HepG2 (cell line): ENCODE measurements around the gene HCRTR1. TPM values are rescaled to one million over a fixed set of nuclear protein-coding genes. Genes with fewer than 3 reads are reported as not detected.

Experiments
- CBFB ChIP-seq: sonication (generic); formaldehyde crosslinking; IDR thresholded peaks from 2 replicates; pipeline ENCODE4 v1.4.0; 2020; ENCODE audit warnings: missing genetic modification reagents
- CREB1 ChIP-seq, 2 experiments: fragments of 450-650 bp in 1 of 2; IDR thresholded peaks; 2 replicates each; pipeline ENCODE4 v1.6.1; 2016 to 2017; ENCODE audit warnings: control low read depth in 1 of 2, mild to moderate bottlenecking in 1 of 2, missing compliant biosample characterization in 1 of 2, missing genetic modification characterization in 1 of 2
- ELF1 ChIP-seq: sonication (generic); formaldehyde crosslinking; IDR thresholded peaks from 2 replicates; pipeline ENCODE4 v1.4.0; 2020; ENCODE audit warnings: missing genetic modification reagents
- HMG20B ChIP-seq: conservative IDR thresholded peaks from 2 replicates; pipeline ENCODE4 v1.6.1; 2016; ENCODE audit warnings: missing genetic modification reagents, missing compliant biosample characterization
- HNRNPLL ChIP-seq: fragments of 200-400 bp; formaldehyde crosslinking; IDR thresholded peaks from 2 replicates; pipeline ENCODE4 v1.6.1; 2017; ENCODE audit warnings: mild to moderate bottlenecking, low read depth, low read length; ENCODE audit not compliant: poor library complexity, severe bottlenecking
- NAIF1 ChIP-seq: sonication (generic); formaldehyde crosslinking; IDR thresholded peaks from 2 replicates; pipeline ENCODE4 v1.5.0; 2020; ENCODE audit warnings: mild to moderate bottlenecking, missing genetic modification reagents, borderline replicate concordance
- NFYC ChIP-seq: IDR thresholded peaks from 2 replicates; pipeline ENCODE4 v1.6.1; 2016; ENCODE audit warnings: missing genetic modification reagents, missing compliant biosample characterization
- SIN3B ChIP-seq: fragments of 150-350 bp; IDR thresholded peaks from 2 replicates; pipeline ENCODE4 v1.6.1; 2014; ENCODE audit warnings: low read length
- ZFX ChIP-seq: sonication (generic); formaldehyde crosslinking; IDR thresholded peaks from 2 replicates; pipeline ENCODE4 v1.4.0; 2020; ENCODE audit warnings: mild to moderate bottlenecking, low read depth, missing genetic modification reagents, moderate library complexity
- ZKSCAN1 ChIP-seq: fragments of 150-350 bp; IDR thresholded peaks from 2 replicates; pipeline ENCODE4 v1.6.1; 2014; ENCODE audit warnings: low read length
- ZNF367 ChIP-seq: sonication (generic); formaldehyde crosslinking; IDR thresholded peaks from 2 replicates; pipeline ENCODE4 v1.4.0; 2020; ENCODE audit warnings: missing genetic modification reagents, borderline replicate concordance
- ZNF432 ChIP-seq: sonication (generic); formaldehyde crosslinking; IDR thresholded peaks from 2 replicates; pipeline ENCODE4 v1.5.0; 2020; ENCODE audit warnings: missing genetic modification reagents, mild to moderate bottlenecking, borderline replicate concordance
- ZNF530 ChIP-seq: sonication (generic); formaldehyde crosslinking; IDR thresholded peaks from 2 replicates; pipeline ENCODE4 v1.5.0; 2020; ENCODE audit warnings: low read depth, mild to moderate bottlenecking, missing genetic modification reagents
- ZNF556 ChIP-seq: sonication (generic); formaldehyde crosslinking; IDR thresholded peaks from 2 replicates; pipeline ENCODE4 v1.4.0; 2020; ENCODE audit warnings: mild to moderate bottlenecking, missing genetic modification reagents, borderline replicate concordance
- ZNF878 ChIP-seq: sonication (generic); formaldehyde crosslinking; IDR thresholded peaks from 2 replicates; pipeline ENCODE4 v1.8.1; 2023; ENCODE audit warnings: mild to moderate bottlenecking, missing genetic modification reagents, moderate library complexity
- polyA plus RNA-seq, 8 experiments: library from polyadenylated mRNA; depleted of rRNA in 3 of 8; stranded (reverse) in 7 of 8; unstranded in 1 of 8; fragments of >200 nt; fragmentation: Illumina TruSeq in 4 of 8; extraction: Trizol in 4 of 8; gene quantifications; 2 replicates each; pipeline versions ENCODE4 v1.2.1 to v1.2.3, GENCODE V29; 2011 to 2016; ENCODE audit warnings: low read depth in 4 of 8, missing spikeins in 1 of 8, mixed read lengths in 1 of 8; ENCODE audit not compliant: insufficient read depth in 1 of 8
- total RNA-seq, 5 experiments: library from RNA; depleted of rRNA; stranded (reverse); fragments of >200 nt; fragmentation: Illumina TruSeq; extraction: Trizol; gene quantifications; 2 replicates each; pipeline ENCODE4 v1.2.3, GENCODE V29; 2016; ENCODE audit warnings: low read depth in 1 of 5
- TF ChIP-seq, protein P1 (sequence below): sonication (generic); formaldehyde crosslinking; IDR thresholded peaks from 2 replicates; pipeline ENCODE4 v1.8.0; 2022; ENCODE audit warnings: missing genetic modification reagents, mild to moderate bottlenecking, moderate library complexity, borderline replicate concordance
- TF ChIP-seq, protein P2 (sequence below): sonication (generic); formaldehyde crosslinking; IDR thresholded peaks from 2 replicates; pipeline ENCODE4 v1.9.0; 2021; ENCODE audit warnings: missing genetic modification reagents, borderline replicate concordance
- TF ChIP-seq, protein P3 (sequence below): sonication (generic); formaldehyde crosslinking; IDR thresholded peaks from 2 replicates; pipeline ENCODE4 v1.4.0; 2020; ENCODE audit warnings: mild to moderate bottlenecking, low read depth, missing genetic modification reagents
- TF ChIP-seq, protein P4 (sequence below): sonication (generic); formaldehyde crosslinking; IDR thresholded peaks from 2 replicates; pipeline ENCODE4 v1.5.0; 2020; ENCODE audit warnings: missing genetic modification reagents, mild to moderate bottlenecking, borderline replicate concordance
- TF ChIP-seq, protein P5 (sequence below): IDR thresholded peaks from 2 replicates; pipeline ENCODE4 v1.6.1; 2018; ENCODE audit warnings: missing genetic modification reagents

Gene HCRTR1
- total and polyA plus RNA-seq, 2 of the 13 experiments (the other 11 are each of a cell fraction or from before 2014, with no cell fraction given): not detected

DNA sequence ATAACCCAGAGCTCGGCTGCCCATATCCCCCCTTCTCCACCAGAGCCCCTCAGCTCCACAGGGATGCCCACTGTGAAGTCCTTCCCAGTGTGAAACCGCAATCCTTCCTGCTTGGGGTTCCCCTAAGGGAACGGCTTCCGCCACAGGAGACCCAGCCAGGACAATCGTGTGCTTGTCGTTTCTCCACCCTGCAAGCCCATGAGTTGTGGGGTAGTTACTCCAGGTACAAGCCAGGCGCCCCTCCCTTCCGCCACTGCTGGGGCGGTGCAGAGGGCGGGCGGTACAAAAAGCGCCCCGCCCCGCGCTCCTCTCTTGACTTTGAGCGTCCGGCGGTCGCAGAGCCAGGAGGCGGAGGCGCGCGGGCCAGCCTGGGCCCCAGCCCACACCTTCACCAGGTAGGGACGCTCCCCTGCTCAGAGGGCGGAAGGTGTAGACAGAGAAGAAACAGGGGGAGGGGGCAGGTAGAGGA is 41.3 kb upstream of the HCRTR1 start, which contains the start of gene TINAGL1 (continued):
- TF ChIP-seq NFYC (CRISPR knock-in tag) (no peak), ZNF556 (CRISPR knock-in tag) (no peak), ZNF878 (CRISPR knock-in tag) (no peak), ZNF367 (CRISPR knock-in tag) (no peak), SIN3B (no peak), ELF1 (CRISPR knock-in tag) (peak; percentile 46; the same call in 1 of the 2 replicates), CBFB (CRISPR knock-in tag) (no peak), ZNF432 (CRISPR knock-in tag) (no peak), CREB1 (IDR thresholded peaks at IDR 0.05) (no peak), CREB1 (CRISPR knock-in tag; IDR thresholded peaks at IDR 0.05) (peak; percentile 35; the same call in 1 of the 2 replicates), HNRNPLL (peak; percentile 89), HMG20B (CRISPR knock-in tag) (no peak; the same call in 1 of the 2 replicates), NAIF1 (CRISPR knock-in tag) (no peak), ZFX (peak; percentile 34; the same call in 1 of the 2 replicates), ZKSCAN1 (no peak), ZNF530 (CRISPR knock-in tag) (no peak)
- TF ChIP-seq, protein P1, sequence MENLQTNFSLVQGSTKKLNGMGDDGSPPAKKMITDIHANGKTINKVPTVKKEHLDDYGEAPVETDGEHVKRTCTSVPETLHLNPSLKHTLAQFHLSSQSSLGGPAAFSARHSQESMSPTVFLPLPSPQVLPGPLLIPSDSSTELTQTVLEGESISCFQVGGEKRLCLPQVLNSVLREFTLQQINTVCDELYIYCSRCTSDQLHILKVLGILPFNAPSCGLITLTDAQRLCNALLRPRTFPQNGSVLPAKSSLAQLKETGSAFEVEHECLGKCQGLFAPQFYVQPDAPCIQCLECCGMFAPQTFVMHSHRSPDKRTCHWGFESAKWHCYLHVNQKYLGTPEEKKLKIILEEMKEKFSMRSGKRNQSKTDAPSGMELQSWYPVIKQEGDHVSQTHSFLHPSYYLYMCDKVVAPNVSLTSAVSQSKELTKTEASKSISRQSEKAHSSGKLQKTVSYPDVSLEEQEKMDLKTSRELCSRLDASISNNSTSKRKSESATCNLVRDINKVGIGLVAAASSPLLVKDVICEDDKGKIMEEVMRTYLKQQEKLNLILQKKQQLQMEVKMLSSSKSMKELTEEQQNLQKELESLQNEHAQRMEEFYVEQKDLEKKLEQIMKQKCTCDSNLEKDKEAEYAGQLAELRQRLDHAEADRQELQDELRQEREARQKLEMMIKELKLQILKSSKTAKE (CRISPR knock-in tag): peak; percentile 35; the same call in 1 of the 2 replicates
- TF ChIP-seq, protein P2, sequence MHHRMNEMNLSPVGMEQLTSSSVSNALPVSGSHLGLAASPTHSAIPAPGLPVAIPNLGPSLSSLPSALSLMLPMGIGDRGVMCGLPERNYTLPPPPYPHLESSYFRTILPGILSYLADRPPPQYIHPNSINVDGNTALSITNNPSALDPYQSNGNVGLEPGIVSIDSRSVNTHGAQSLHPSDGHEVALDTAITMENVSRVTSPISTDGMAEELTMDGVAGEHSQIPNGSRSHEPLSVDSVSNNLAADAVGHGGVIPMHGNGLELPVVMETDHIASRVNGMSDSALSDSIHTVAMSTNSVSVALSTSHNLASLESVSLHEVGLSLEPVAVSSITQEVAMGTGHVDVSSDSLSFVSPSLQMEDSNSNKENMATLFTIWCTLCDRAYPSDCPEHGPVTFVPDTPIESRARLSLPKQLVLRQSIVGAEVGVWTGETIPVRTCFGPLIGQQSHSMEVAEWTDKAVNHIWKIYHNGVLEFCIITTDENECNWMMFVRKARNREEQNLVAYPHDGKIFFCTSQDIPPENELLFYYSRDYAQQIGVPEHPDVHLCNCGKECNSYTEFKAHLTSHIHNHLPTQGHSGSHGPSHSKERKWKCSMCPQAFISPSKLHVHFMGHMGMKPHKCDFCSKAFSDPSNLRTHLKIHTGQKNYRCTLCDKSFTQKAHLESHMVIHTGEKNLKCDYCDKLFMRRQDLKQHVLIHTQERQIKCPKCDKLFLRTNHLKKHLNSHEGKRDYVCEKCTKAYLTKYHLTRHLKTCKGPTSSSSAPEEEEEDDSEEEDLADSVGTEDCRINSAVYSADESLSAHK (CRISPR knock-in tag): no peak
- TF ChIP-seq, protein P3, sequence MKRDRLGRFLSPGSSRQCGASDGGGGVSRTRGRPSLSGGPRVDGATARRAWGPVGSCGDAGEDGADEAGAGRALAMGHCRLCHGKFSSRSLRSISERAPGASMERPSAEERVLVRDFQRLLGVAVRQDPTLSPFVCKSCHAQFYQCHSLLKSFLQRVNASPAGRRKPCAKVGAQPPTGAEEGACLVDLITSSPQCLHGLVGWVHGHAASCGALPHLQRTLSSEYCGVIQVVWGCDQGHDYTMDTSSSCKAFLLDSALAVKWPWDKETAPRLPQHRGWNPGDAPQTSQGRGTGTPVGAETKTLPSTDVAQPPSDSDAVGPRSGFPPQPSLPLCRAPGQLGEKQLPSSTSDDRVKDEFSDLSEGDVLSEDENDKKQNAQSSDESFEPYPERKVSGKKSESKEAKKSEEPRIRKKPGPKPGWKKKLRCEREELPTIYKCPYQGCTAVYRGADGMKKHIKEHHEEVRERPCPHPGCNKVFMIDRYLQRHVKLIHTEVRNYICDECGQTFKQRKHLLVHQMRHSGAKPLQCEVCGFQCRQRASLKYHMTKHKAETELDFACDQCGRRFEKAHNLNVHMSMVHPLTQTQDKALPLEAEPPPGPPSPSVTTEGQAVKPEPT: no peak
- TF ChIP-seq, protein P4, sequence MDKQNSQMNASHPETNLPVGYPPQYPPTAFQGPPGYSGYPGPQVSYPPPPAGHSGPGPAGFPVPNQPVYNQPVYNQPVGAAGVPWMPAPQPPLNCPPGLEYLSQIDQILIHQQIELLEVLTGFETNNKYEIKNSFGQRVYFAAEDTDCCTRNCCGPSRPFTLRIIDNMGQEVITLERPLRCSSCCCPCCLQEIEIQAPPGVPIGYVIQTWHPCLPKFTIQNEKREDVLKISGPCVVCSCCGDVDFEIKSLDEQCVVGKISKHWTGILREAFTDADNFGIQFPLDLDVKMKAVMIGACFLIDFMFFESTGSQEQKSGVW (CRISPR knock-in tag): no peak
- TF ChIP-seq, protein P5, sequence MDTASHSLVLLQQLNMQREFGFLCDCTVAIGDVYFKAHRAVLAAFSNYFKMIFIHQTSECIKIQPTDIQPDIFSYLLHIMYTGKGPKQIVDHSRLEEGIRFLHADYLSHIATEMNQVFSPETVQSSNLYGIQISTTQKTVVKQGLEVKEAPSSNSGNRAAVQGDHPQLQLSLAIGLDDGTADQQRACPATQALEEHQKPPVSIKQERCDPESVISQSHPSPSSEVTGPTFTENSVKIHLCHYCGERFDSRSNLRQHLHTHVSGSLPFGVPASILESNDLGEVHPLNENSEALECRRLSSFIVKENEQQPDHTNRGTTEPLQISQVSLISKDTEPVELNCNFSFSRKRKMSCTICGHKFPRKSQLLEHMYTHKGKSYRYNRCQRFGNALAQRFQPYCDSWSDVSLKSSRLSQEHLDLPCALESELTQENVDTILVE: no peak
